ENCODE data around the gene KCNAB1. TPM values are rescaled to one million over a fixed set of nuclear protein-coding genes. Genes with fewer than 3 reads are reported as not detected.

The KCNAB1 gene
- total and polyA plus RNA-seq, 2 donors (not counting 1 experiment from before 2014, with no cell fraction given): 0.03 to 0.33 TPM

DNA sequence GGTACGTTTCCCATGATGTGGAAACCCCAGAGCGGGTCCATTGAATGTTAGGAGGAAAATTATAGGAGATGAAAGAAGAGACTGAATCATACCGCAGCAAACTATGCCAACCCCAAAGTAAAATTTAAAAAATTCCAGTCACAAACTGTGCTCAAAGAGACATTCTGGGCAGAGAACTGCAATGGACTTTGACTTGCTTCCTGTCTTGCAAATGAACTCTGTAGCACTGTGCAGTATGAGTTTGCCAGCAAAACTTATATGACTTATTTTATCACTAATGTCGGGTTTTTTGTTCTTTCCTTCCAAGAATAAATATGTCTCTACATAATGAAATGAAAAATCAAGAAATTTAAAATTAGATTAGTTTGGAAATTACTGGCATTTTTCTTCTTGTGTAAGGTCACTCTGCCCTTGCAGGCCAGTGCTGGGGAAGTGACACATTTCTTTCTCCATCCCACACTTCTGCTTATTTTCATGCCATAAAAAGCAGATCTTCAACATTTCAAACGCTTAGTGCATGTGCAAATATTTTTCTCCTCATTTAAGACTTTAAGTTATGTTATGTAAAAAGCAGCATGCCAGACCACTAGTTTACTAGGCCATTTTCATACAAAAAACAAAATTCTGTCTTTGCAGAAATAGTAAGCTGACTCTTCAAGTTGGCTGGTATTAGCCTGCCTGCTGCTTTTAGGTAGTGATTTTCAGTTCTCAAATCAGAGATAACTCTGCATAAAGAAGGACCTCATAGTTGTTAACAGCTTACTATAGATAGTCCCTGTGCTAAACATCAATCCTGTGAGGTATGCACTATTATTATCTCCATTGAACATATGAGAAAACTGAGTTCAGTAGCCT lies 466.8 kb downstream of the KCNAB1 start:
- no peak for TF ChIP-seq EZH2 (IDR thresholded peaks at IDR 0.05; ENCODE audit: low read length, missing control alignments)
- TF ChIP-seq, protein P1, sequence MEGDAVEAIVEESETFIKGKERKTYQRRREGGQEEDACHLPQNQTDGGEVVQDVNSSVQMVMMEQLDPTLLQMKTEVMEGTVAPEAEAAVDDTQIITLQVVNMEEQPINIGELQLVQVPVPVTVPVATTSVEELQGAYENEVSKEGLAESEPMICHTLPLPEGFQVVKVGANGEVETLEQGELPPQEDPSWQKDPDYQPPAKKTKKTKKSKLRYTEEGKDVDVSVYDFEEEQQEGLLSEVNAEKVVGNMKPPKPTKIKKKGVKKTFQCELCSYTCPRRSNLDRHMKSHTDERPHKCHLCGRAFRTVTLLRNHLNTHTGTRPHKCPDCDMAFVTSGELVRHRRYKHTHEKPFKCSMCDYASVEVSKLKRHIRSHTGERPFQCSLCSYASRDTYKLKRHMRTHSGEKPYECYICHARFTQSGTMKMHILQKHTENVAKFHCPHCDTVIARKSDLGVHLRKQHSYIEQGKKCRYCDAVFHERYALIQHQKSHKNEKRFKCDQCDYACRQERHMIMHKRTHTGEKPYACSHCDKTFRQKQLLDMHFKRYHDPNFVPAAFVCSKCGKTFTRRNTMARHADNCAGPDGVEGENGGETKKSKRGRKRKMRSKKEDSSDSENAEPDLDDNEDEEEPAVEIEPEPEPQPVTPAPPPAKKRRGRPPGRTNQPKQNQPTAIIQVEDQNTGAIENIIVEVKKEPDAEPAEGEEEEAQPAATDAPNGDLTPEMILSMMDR (conservative IDR thresholded peaks at IDR 0.05 in 1 of 2, IDR thresholded peaks at IDR 0.05 in 1 of 2; ENCODE audit: low read depth in 1 of 2, low read length in 2 of 2): no peak
- no peak overlapping the region for H3K27ac ChIP-seq (ENCODE audit: insufficient read depth, low read length)
- no peak overlapping the region for H2AFZ ChIP-seq (ENCODE audit: low read length)
- H3K36me3 ChIP-seq (ENCODE audit: control insufficient read depth, insufficient read depth, low read length): no peaks in the 10 kb centered on the region
- no peak overlapping the region for H3K4me3 ChIP-seq (replicated peaks in 1 of 4; ENCODE audit: control extremely low read depth in 1 of 4, insufficient read depth in 1 of 4, low read depth in 3 of 4, low read length in 4 of 4)
- H3K27me3 ChIP-seq (ENCODE audit: control insufficient read depth, insufficient read depth, low read length): no peaks in the 10 kb centered on the region
- no peak overlapping the region for H3K9ac ChIP-seq (ENCODE audit: insufficient read depth, low read length)
- no peak overlapping the region for H3K4me2 ChIP-seq (ENCODE audit: extremely low read depth, insufficient read depth, low read length)
- H3K9me3 ChIP-seq (ENCODE audit: control insufficient read depth, insufficient read depth, low read depth, low read length): no peaks in the 10 kb centered on the region
- no peaks in the 10 kb centered on the region for H4K20me1 ChIP-seq (ENCODE audit: control insufficient read depth, extremely low read depth, insufficient read depth, low read length)
- H3K79me2 ChIP-seq (ENCODE audit: control insufficient read depth, insufficient read depth, low read length): no peaks in the 10 kb centered on the region
- no peak for DNase-seq (ENCODE audit: low read depth in 2 of 2)
- H3K4me1 ChIP-seq (ENCODE audit: control insufficient read depth, extremely low read depth, insufficient read depth, low read length): no peaks in the 10 kb centered on the region

DNA sequence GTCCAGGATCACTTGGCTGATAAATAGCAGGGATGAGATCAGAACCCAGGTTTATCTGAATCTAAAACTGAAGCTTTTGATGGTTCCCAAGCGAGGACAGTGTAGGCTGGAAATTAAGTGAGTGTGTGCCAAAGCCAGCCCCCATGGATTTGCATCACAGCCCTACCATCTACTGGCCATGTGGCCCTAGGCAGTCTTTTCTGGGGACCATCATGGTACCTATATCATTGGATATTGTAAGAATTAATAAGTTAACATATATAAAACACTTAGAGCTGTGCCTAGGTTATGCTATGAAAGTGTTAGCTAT lies 467.3 kb downstream of the KCNAB1 start:
- Histone ChIP-seq H3K36me3 (ENCODE audit: control insufficient read depth, insufficient read depth, low read length) (no peaks in the 10 kb centered on the region), H3K27me3 (ENCODE audit: control insufficient read depth, insufficient read depth, low read length) (no peaks in the 10 kb centered on the region), H4K20me1 (ENCODE audit: control insufficient read depth, extremely low read depth, insufficient read depth, low read length) (no peaks in the 10 kb centered on the region), H3K4me2 (ENCODE audit: extremely low read depth, insufficient read depth, low read length) (no peak overlapping the region), H3K79me2 (ENCODE audit: control insufficient read depth, insufficient read depth, low read length) (no peaks in the 10 kb centered on the region), H3K4me3 (replicated peaks in 1 of 4; ENCODE audit: control extremely low read depth in 1 of 4, insufficient read depth in 1 of 4, low read depth in 3 of 4, low read length in 4 of 4) (no peak overlapping the region), H3K9ac (ENCODE audit: insufficient read depth, low read length) (no peak overlapping the region), H3K9me3 (ENCODE audit: control insufficient read depth, insufficient read depth, low read depth, low read length) (no peaks in the 10 kb centered on the region), H3K27ac (ENCODE audit: insufficient read depth, low read length) (no peak overlapping the region), H2AFZ (ENCODE audit: low read length) (no peak overlapping the region), H3K4me1 (ENCODE audit: control insufficient read depth, extremely low read depth, insufficient read depth, low read length) (no peaks in the 10 kb centered on the region)
- no peak for TF ChIP-seq EZH2 (IDR thresholded peaks at IDR 0.05; ENCODE audit: low read length, missing control alignments)
- TF ChIP-seq, protein P1 (conservative IDR thresholded peaks at IDR 0.05 in 1 of 2, IDR thresholded peaks at IDR 0.05 in 1 of 2; ENCODE audit: low read depth in 1 of 2, low read length in 2 of 2): no peak
- DNase-seq (ENCODE audit: low read depth in 2 of 2): no peak

Other genes with a start within 250 kb of the KCNAB1 start
- 20.5 and 20.6 TPM in 2 replicates for gene GMPS, start 249.9 kb upstream of the KCNAB1 start, total RNA-seq
- 93.3 and 99.9 TPM in 2 replicates for gene GMPS, start 249.9 kb upstream of the KCNAB1 start, polyA plus RNA-seq

Data from fibroblast of lung (primary cell).